SK-N-SH (cell line): ENCODE data around the gene ZC3H12C. TPM values are rescaled to one million over a fixed set of nuclear protein-coding genes. Genes with fewer than 3 reads are reported as not detected.

Experiments
- CTCF ChIA-PET: fragments of 300-600, 350-600 bp; formaldehyde crosslinking; extraction: SDS; loops from one replicate; lab custom pipeline; 2021; lab: Yijun Ruan, JAX
- POLR2A ChIA-PET: fragments of 350-600 bp; sonication (Branson Sonifier 250); formaldehyde crosslinking; extraction: SDS; loops from one replicate; lab custom pipeline; 2020; ENCODE audit warnings: antibody characterized with exemption, inconsistent platforms; lab: Yijun Ruan, JAX
- DNase-seq: peaks from one replicate; pipeline ENCODE4 v3.0.0; 2012
- H2AFZ ChIP-seq: fragments of 200-600 bp; sonication (generic); 2 replicates; pipeline ENCODE4 v1.8.1; 2016; ENCODE audit warnings: antibody characterized with exemption, mild to moderate bottlenecking, low read depth
- H3F3A ChIP-seq: fragments of 200-600 bp; sonication (generic); replicated peaks from 2 replicates; pipeline ENCODE3; 2016; ENCODE audit warnings: antibody characterized with exemption, mild to moderate bottlenecking; ENCODE audit not compliant: insufficient read depth
- H3K27ac ChIP-seq, 2 experiments: fragments of 200-500 bp in 1 of 2; fragments of 200-600 bp in 1 of 2; sonication (Bioruptor generic) in 1 of 2; sonication (generic), shearing (Covaris generic) in 1 of 2; 2 replicates each; pipeline versions ENCODE4 v1.5.1 to v1.6.1; 2014 to 2016; ENCODE audit warnings: low read depth in 2 of 2, inconsistent platforms in 1 of 2, low read length in 1 of 2, mild to moderate bottlenecking in 1 of 2, mixed read lengths in 1 of 2
- H3K27me3 ChIP-seq: fragments of 200-600 bp; sonication (generic), shearing (Covaris generic); 2 replicates; pipeline ENCODE4 v1.6.1; 2016; ENCODE audit warnings: mixed run types; ENCODE audit not compliant: insufficient read depth
- H3K36me3 ChIP-seq, 2 experiments: fragments of 200-500 bp in 1 of 2; fragments of 200-600 bp in 1 of 2; sonication (Bioruptor generic) in 1 of 2; sonication (generic) in 1 of 2; replicated peaks in 1 of 2; 2 replicates each; pipeline versions ENCODE3 to v1.5.1; 2014 to 2016; ENCODE audit warnings: low read length in 1 of 2, mild to moderate bottlenecking in 1 of 2; ENCODE audit not compliant: insufficient read depth in 2 of 2, control insufficient read depth in 1 of 2
- H3K4me1 ChIP-seq, 2 experiments: fragments of 200-500 bp in 1 of 2; fragments of 200-600 bp in 1 of 2; sonication (Bioruptor generic) in 1 of 2; sonication (generic), shearing (Covaris generic) in 1 of 2; 2 replicates each; pipeline versions ENCODE4 v1.5.1 to v1.6.1; 2014 to 2016; ENCODE audit warnings: low read depth in 1 of 2, low read length in 1 of 2, mixed run types in 1 of 2; ENCODE audit not compliant: insufficient read depth in 2 of 2, control insufficient read depth in 1 of 2
- H3K4me2 ChIP-seq: fragments of 200-600 bp; sonication (generic), shearing (Covaris generic); 2 replicates; pipeline ENCODE4 v1.6.1; 2017; ENCODE audit warnings: mixed run types
- H3K4me3 ChIP-seq, 2 experiments: fragments of 200-500 bp in 1 of 2; fragments of 200-600 bp in 1 of 2; sonication (Bioruptor generic) in 1 of 2; sonication (generic), shearing (Covaris generic) in 1 of 2; 2 replicates each; pipeline versions ENCODE4 v1.5.1 to v1.8.1; 2014 to 2016; ENCODE audit warnings: low read depth in 2 of 2, inconsistent platforms in 1 of 2, low read length in 1 of 2, mild to moderate bottlenecking in 1 of 2, mixed read lengths in 1 of 2, moderate library complexity in 1 of 2
- H3K79me2 ChIP-seq: fragments of 200-600 bp; sonication (generic); 2 replicates; pipeline ENCODE4 v1.8.1; 2017; ENCODE audit warnings: mild to moderate bottlenecking; ENCODE audit not compliant: insufficient read depth
- H3K9ac ChIP-seq: fragments of 200-600 bp; sonication (generic); 2 replicates; pipeline ENCODE4 v1.6.1; 2017; ENCODE audit warnings: mixed run types
- H3K9me2 ChIP-seq: fragments of 200-600 bp; sonication (generic); 2 replicates; pipeline ENCODE4 v1.6.1; 2017; ENCODE audit warnings: mixed run types
- H3K9me3 ChIP-seq: fragments of 200-600 bp; sonication (generic); 2 replicates; pipeline ENCODE4 v1.6.1; 2017; ENCODE audit warnings: mixed run types, mild to moderate bottlenecking, moderate library complexity
- H4K20me1 ChIP-seq: fragments of 200-600 bp; sonication (generic); 2 replicates; pipeline ENCODE4 v1.6.1; 2017; ENCODE audit warnings: mild to moderate bottlenecking, mixed run types; ENCODE audit not compliant: insufficient read depth
- ELF1 ChIP-seq: IDR thresholded peaks from 2 replicates; pipeline ENCODE4 v1.4.0; 2012
- FOSL2 ChIP-seq: IDR thresholded peaks from 2 replicates; pipeline ENCODE4 v1.4.0; 2012; ENCODE audit warnings: low read depth, mild to moderate bottlenecking, moderate library complexity, borderline replicate concordance
- FOXJ3 ChIP-seq: sonication (generic); formaldehyde crosslinking; IDR thresholded peaks from 2 replicates; pipeline ENCODE4 v1.5.1; 2020; ENCODE audit warnings: mild to moderate bottlenecking, missing genetic modification reagents
- FOXM1 ChIP-seq: IDR thresholded peaks from 2 replicates; pipeline ENCODE4 v1.4.0; 2012; ENCODE audit warnings: low read depth, mild to moderate bottlenecking
- IRF3 ChIP-seq: fragments of 150-350 bp; IDR thresholded peaks from 2 replicates; pipeline ENCODE4 v1.6.1; 2016; ENCODE audit warnings: mild to moderate bottlenecking, low read depth, low read length
- JUND ChIP-seq: IDR thresholded peaks from 2 replicates; pipeline ENCODE4 v1.4.0; 2012
- MEF2A ChIP-seq: IDR thresholded peaks from 2 replicates; pipeline ENCODE4 v1.4.0; 2012; ENCODE audit warnings: low read depth, borderline replicate concordance
- MXI1 ChIP-seq: IDR thresholded peaks from 2 replicates; pipeline ENCODE4 v1.6.1; 2012; ENCODE audit warnings: mild to moderate bottlenecking, low read depth, low read length, improper control_type of control experiment
- NFIC ChIP-seq: IDR thresholded peaks from 2 replicates; pipeline ENCODE4 v1.4.0; 2012; ENCODE audit warnings: borderline replicate concordance
- NRF1 ChIP-seq: IDR thresholded peaks from 2 replicates; pipeline ENCODE4 v1.6.1; 2012; ENCODE audit warnings: low read depth, mild to moderate bottlenecking, low read length
- REST ChIP-seq: IDR thresholded peaks from 2 replicates; pipeline ENCODE4 v1.6.1; 2012; ENCODE audit warnings: mild to moderate bottlenecking, low read depth, low read length, moderate library complexity
- RFX5 ChIP-seq: IDR thresholded peaks from 2 replicates; pipeline ENCODE4 v1.6.1; 2012; ENCODE audit warnings: mild to moderate bottlenecking, improper control_type of control experiment, low read length
- SIN3A ChIP-seq: IDR thresholded peaks from 2 replicates; pipeline ENCODE4 v1.6.1; 2012; ENCODE audit warnings: low read depth, mild to moderate bottlenecking, low read length, moderate library complexity, borderline replicate concordance
- SMC3 ChIP-seq: IDR thresholded peaks from 2 replicates; pipeline ENCODE4 v1.6.1; 2012; ENCODE audit warnings: low read depth, low read length, improper control_type of control experiment
- TAF1 ChIP-seq: IDR thresholded peaks from 2 replicates; pipeline ENCODE4 v1.6.1; 2012; ENCODE audit warnings: low read depth, mild to moderate bottlenecking, low read length, moderate library complexity, borderline replicate concordance
- TCF12 ChIP-seq: IDR thresholded peaks from 2 replicates; pipeline ENCODE4 v1.4.0; 2012
- YY1 ChIP-seq: IDR thresholded peaks from 2 replicates; pipeline ENCODE4 v1.4.0; 2012; ENCODE audit warnings: low read depth, mild to moderate bottlenecking
- ZBTB33 ChIP-seq: IDR thresholded peaks from 2 replicates; pipeline ENCODE4 v1.4.0; 2012; ENCODE audit warnings: low read depth, borderline replicate concordance
- WGBS: methylation state at CpG from one replicate; pipeline ENCODE4 v1.1.6; 2017; ENCODE audit warnings: low lambda C conversion rate; 5-methylcytosine and 5-hydroxymethylcytosine counted together
- polyA plus RNA-seq, 3 experiments: library from polyadenylated mRNA; depleted of rRNA; stranded (reverse); fragments of >200 nt; gene quantifications; 2 replicates each; pipeline ENCODE4 v1.2.3, GENCODE V29; 2012
- TF ChIP-seq, protein P1 (sequence below): fragments of 200-600 bp; sonication (generic); IDR thresholded peaks from 2 replicates; pipeline ENCODE4 v1.6.1; 2017; ENCODE audit warnings: antibody characterized with exemption, mild to moderate bottlenecking, moderate library complexity
- TF ChIP-seq, protein P2 (sequence below): IDR thresholded peaks from 2 replicates; pipeline ENCODE4 v1.4.0; 2012; ENCODE audit warnings: low read depth
- TF ChIP-seq, protein P3 (sequence below): IDR thresholded peaks from 2 replicates; pipeline ENCODE4 v1.4.0; 2012; ENCODE audit warnings: low read depth, borderline replicate concordance
- TF ChIP-seq, protein P4 (sequence below): fragments of 150-350 bp; IDR thresholded peaks from 2 replicates; pipeline ENCODE4 v1.6.1; 2017; ENCODE audit warnings: antibody characterized with exemption, low read length, low read depth, borderline replicate concordance

The ZC3H12C gene
- polyA plus RNA-seq, 1 of the 3 experiments (the other 2 are of a cell fraction), result 2.8 TPM

DNA sequence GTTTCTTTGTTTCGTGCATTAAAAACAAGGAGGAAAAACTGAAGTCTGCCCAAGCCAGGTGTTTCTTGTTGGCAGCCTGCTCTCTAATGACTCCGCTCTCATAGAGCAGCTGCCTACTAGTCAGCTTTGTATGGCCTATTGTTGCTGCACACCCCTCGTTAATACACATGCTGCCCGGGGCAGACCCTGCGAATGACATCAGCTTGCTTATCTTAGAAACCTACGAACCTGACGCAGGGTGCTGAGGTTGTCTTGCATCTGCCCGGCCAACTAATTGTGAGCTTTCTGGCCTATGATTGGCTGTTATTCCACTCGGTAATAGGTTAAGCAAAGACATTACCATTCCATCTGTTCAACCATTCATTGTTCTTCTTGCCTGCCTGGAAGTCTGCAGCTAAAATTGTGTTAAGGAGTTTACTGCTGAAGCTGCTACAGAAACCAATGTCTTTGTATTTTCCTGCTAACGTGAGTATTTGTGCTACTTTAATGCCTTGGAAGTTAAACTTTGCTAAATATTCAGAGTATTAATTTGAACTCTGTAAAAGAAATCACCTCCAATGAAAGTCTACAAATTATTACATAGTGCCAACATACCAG lies 37.5 kb downstream of the ZC3H12C start:
- H3K79me2 ChIP-seq, result peaks cover 18% of the 10 kb centered on the region
- H2AFZ ChIP-seq, result no peak overlapping the region
- no peaks in the 10 kb centered on the region; the same call in 1 of the 2 replicates for H3K9me3 ChIP-seq
- H3K4me3 ChIP-seq, result peak overlapping the region in 1 of 2 experiments; percentile 21; a peak in 1 of 4 replicates
- H3K36me3 ChIP-seq, result peaks cover 0 to 4% of the 10 kb centered on the region in 2 experiments
- H3F3A ChIP-seq, result no peaks in the 10 kb centered on the region
- no peaks in the 10 kb centered on the region for H4K20me1 ChIP-seq
- POLR2A ChIA-PET, result interaction anchor here (1.6 kb wide), 1 partner anchor 37 kb away, joined by 6 read pairs; the partner anchor contains the start of gene ZC3H12C
- H3K27me3 ChIP-seq, result no peaks in the 10 kb centered on the region
- H3K4me1 ChIP-seq, result peaks cover 22 to 63% of the 10 kb centered on the region in 2 experiments; a peak in 3 of 4 replicates
- no peak overlapping the region for H3K4me2 ChIP-seq
- H3K9ac ChIP-seq, result no peak overlapping the region
- peak; percentile 49 for DNase-seq
- H3K9me2 ChIP-seq, result peaks cover 4% of the 10 kb centered on the region; the same call in 1 of the 2 replicates
- 69% methylated on average over 10 of the region's 10 CpGs for WGBS
- CTCF ChIA-PET, result interaction anchor here (0.8 to 1.8 kb wide), 3 partner anchors 9 to 278 kb away, joined by 3 to 6 read pairs (median 3); partner anchors contain the start of gene ZC3H12C
- peak overlapping the region in 1 of 2 experiments; percentile 86; a peak in 2 of 4 replicates for H3K27ac ChIP-seq
- TF ChIP-seq, protein P1, sequence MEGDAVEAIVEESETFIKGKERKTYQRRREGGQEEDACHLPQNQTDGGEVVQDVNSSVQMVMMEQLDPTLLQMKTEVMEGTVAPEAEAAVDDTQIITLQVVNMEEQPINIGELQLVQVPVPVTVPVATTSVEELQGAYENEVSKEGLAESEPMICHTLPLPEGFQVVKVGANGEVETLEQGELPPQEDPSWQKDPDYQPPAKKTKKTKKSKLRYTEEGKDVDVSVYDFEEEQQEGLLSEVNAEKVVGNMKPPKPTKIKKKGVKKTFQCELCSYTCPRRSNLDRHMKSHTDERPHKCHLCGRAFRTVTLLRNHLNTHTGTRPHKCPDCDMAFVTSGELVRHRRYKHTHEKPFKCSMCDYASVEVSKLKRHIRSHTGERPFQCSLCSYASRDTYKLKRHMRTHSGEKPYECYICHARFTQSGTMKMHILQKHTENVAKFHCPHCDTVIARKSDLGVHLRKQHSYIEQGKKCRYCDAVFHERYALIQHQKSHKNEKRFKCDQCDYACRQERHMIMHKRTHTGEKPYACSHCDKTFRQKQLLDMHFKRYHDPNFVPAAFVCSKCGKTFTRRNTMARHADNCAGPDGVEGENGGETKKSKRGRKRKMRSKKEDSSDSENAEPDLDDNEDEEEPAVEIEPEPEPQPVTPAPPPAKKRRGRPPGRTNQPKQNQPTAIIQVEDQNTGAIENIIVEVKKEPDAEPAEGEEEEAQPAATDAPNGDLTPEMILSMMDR, result no peak
- TF ChIP-seq NFIC (no peak), REST (no peak), JUND (no peak), NRF1 (no peak), YY1 (no peak), FOXJ3 (CRISPR knock-in tag) (0 out of 2 replicates have a peak, but pooled peaks have one; percentile 24), MEF2A (no peak), TAF1 (no peak), MXI1 (peak; percentile 66; the same call in 1 of the 2 replicates), IRF3 (no peak), TCF12 (no peak), ELF1 (no peak), SMC3 (no peak), SIN3A (no peak), ZBTB33 (no peak), FOSL2 (no peak), RFX5 (no peak), FOXM1 (no peak)
- TF ChIP-seq, protein P2, sequence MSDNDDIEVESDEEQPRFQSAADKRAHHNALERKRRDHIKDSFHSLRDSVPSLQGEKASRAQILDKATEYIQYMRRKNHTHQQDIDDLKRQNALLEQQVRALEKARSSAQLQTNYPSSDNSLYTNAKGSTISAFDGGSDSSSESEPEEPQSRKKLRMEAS, result no peak
- TF ChIP-seq, protein P3, sequence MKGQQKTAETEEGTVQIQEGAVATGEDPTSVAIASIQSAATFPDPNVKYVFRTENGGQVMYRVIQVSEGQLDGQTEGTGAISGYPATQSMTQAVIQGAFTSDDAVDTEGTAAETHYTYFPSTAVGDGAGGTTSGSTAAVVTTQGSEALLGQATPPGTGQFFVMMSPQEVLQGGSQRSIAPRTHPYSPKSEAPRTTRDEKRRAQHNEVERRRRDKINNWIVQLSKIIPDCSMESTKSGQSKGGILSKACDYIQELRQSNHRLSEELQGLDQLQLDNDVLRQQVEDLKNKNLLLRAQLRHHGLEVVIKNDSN, result no peak
- TF ChIP-seq, protein P4, sequence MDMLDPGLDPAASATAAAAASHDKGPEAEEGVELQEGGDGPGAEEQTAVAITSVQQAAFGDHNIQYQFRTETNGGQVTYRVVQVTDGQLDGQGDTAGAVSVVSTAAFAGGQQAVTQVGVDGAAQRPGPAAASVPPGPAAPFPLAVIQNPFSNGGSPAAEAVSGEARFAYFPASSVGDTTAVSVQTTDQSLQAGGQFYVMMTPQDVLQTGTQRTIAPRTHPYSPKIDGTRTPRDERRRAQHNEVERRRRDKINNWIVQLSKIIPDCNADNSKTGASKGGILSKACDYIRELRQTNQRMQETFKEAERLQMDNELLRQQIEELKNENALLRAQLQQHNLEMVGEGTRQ, result no peak
